Activated naive CD8-positive, alpha-beta T cell treated with anti-CD3 and anti-CD28 coated beads, Interleukin-2, amount 10 ng/mL, durations not matched to agents 7 days and 5 days (primary cell): ENCODE results near the gene TSC22D3. TPM values are rescaled to one million over a fixed set of nuclear protein-coding genes. Genes with fewer than 3 reads are reported as not detected.

Experiments
- ATAC-seq: fragments of 150-1000 bp; cut with Tn5 transposase; one replicate; pipeline ENCODE4 v1.10.0; 2021; ENCODE audit warnings: low read depth, moderate library complexity
- POLR2A ChIA-PET: fragments of 350-600 bp; sonication (Branson Sonifier 250); formaldehyde crosslinking; loops from one replicate; lab custom pipeline; 2021; ENCODE audit warnings: antibody characterized with exemption; lab: Charles Lee
- DNase-seq: peaks from one replicate; pipeline ENCODE4 v3.0.0; 2021
- H3K27ac Mint-ChIP-seq: one replicate; pipeline ENCODE4 v1.8.0; 2022; ENCODE audit warnings: mild to moderate bottlenecking, mixed read lengths
- H3K27me3 Mint-ChIP-seq: one replicate; pipeline ENCODE4 v1.8.0; 2022; ENCODE audit warnings: mild to moderate bottlenecking, moderate library complexity, mixed read lengths
- H3K36me3 Mint-ChIP-seq: one replicate; pipeline ENCODE4 v1.8.0; 2021; ENCODE audit warnings: mild to moderate bottlenecking, mixed read lengths
- H3K4me1 Mint-ChIP-seq: one replicate; pipeline ENCODE4 v1.8.0; 2021; ENCODE audit warnings: mixed read lengths
- H3K4me3 Mint-ChIP-seq: one replicate; pipeline ENCODE4 v1.8.0; 2022; ENCODE audit warnings: mild to moderate bottlenecking, moderate library complexity, mixed read lengths
- H3K9me3 Mint-ChIP-seq: one replicate; pipeline ENCODE4 v1.8.0; 2021; ENCODE audit warnings: mixed read lengths
- total RNA-seq, 2 experiments: library from RNA; stranded (reverse); gene quantifications; one replicate each; pipeline ENCODE4 v1.2.3, GENCODE V29; 2021

The TSC22D3 gene
- total RNA-seq, 2 experiments from 2014 or later: 135 to 142 TPM

DNA sequence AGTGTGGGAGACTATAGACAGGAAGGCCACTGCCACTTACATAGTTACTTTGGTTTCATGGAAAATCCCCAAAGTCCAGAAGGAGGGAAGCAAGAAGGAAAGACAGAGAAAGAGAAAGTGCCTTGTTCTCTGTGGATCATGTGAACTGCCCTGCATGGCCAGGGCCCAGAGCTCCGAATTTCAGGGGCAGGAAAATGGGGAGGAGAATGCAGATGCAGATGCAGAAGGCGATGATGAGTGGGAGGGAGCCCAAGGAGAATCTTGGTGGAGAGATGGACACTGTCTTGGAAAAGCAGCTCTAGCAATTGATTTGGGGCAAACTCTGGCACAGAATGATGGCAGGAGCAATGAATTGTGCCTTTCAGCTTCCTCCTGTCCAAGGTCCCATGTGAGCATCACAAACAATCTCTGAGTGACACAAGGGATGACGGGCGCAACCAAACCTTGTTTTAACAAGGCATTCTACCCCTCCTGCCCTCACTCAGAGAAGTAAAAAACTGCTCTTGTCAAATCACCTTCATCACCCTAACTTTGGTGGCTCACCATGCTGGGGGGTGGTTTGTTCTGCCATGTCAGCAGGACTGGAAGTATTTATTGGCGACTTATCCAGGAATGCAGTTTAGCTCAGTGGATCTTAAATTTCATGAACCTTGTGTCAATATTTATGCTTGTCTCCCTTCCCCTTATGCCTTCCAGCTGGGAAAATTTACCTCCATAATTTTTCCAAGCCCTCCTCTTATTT is 53.5 kb downstream of the TSC22D3 start:
- Mint-ChIP-seq H3K9me3 (no peaks in the 10 kb centered on the region), H3K27me3 (no peaks in the 10 kb centered on the region), H3K27ac (peak overlapping the region; percentile 60), H3K4me3 (no peak overlapping the region), H3K4me1 (peaks cover 13% of the 10 kb centered on the region), H3K36me3 (no peaks in the 10 kb centered on the region)
- POLR2A ChIA-PET: interaction anchor here (1.4 kb wide), 1 partner anchor 11 kb away, joined by 3 read pairs; no protein-coding TSS in a partner anchor
- no peak for DNase-seq
- no peak for ATAC-seq

DNA sequence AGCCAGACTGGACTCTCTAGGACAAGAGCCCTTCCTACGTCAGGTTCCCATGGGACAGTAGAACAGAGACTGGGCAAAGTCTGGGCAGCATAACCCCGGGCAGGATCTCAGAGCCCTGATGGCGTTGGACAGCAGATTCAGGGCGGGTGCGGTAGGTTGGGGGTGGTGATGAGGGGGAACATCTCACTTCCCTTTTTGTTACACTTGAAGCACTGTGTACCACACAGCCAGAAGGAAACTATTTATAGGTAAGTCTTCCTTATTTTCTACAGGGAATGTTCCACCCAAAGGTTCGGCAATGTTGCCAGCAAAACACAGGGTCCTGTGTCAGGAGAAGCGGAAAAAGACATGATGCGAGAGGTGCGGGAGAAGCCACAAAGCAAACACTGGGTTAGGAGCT is 54.3 kb downstream of the TSC22D3 start:
- Mint-ChIP-seq H3K36me3 (no peaks in the 10 kb centered on the region), H3K27ac (no peak overlapping the region), H3K9me3 (no peaks in the 10 kb centered on the region), H3K4me3 (no peak overlapping the region), H3K4me1 (peaks cover 15% of the 10 kb centered on the region), H3K27me3 (no peaks in the 10 kb centered on the region)
- no peak for ATAC-seq
- DNase-seq: no peak
- POLR2A ChIA-PET: no interaction called here

DNA sequence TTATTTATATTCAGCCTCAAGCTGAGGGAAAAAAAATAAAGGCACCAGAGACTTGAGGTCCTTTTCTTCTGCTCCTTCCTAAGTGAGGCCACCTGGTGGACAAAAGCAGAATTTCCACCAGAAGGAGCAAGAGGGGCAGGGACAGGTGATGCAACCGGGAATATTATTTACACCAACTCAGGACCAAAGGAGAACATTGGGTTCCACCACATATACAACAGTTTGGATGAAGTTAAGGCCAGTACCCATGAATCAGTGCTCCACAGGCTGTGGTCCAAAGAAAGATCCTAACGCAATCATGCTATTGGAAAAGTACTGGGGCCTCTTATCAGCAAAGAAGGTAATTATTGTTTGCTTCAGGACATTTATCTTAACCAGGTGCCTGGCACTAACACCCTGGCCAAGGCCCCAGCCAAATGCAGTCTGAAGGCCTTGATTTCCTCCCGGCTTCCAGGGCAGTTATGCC is 57.4 kb downstream of the TSC22D3 start:
- ATAC-seq: no peak
- peak; percentile 42 for DNase-seq
- no peaks in the 10 kb centered on the region for H3K9me3 Mint-ChIP-seq
- H3K27ac Mint-ChIP-seq: no peak overlapping the region
- peak overlapping the region; percentile 92 for H3K4me3 Mint-ChIP-seq
- POLR2A ChIA-PET: interaction anchor here (3.5 to 11.2 kb wide), 2 partner anchors 24 to 41 kb away, joined by 43 to 317 read pairs; no protein-coding TSS in a partner anchor
- H3K27me3 Mint-ChIP-seq: no peaks in the 10 kb centered on the region
- peaks cover 7% of the 10 kb centered on the region for H3K36me3 Mint-ChIP-seq
- H3K4me1 Mint-ChIP-seq: peaks cover 23% of the 10 kb centered on the region

DNA sequence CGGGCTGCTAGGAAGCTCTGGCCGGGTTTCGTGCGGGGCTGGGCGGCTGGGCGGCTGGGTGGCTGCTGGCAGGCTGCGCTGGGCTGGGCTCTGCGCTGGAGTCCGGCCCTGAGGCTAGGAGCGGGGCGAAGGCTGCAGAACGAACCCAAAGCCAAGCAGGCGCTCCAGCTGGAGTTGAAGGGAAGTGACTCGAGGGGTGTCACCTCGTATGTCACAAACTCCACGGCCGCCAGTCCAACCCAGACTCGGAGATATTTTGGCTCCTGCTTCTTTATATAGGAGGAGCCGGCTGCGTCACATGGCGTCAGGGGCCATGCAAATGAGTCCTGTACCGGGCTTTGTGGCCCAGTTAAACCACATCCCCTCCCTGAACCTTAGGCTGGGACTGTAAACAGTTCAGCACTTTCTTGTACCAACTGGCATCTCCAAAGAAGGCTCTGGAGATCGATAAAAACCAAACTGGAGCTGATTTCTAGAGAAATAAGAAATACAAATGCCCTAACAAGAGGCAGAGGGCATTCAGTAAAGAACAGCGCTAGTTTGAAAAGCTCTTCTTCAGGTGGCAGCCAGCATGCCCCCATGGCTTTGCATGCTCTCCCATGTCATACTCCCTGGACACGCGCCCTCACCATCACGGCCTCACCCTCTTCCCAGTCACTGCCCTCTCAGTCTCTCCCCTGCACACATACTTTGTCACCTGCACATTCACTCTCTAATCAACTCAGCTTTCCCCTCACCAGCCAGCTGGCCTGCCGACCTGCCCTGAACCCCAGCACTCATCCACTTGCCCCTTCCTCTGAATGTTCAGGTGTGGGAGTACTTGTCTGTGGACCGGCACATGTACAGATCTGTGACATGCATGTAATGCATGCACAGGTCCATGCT is 58.5 kb downstream of the TSC22D3 start:
- peak overlapping the region; percentile 92 for H3K4me3 Mint-ChIP-seq
- H3K27me3 Mint-ChIP-seq: no peaks in the 10 kb centered on the region
- H3K9me3 Mint-ChIP-seq: no peaks in the 10 kb centered on the region
- ATAC-seq (peak; percentile 81), DNase-seq (peak; percentile 81)
- H3K27ac Mint-ChIP-seq: peak overlapping the region; percentile 89
- peaks cover 25% of the 10 kb centered on the region for H3K4me1 Mint-ChIP-seq
- POLR2A ChIA-PET: interaction anchor here (0.6 to 11.2 kb wide), 8 partner anchors 21 to 89 kb away, joined by 3 to 317 read pairs (median 13); partner anchors contain the start of genes PRPS1 and TSC22D3
- peaks cover 7% of the 10 kb centered on the region for H3K36me3 Mint-ChIP-seq

DNA sequence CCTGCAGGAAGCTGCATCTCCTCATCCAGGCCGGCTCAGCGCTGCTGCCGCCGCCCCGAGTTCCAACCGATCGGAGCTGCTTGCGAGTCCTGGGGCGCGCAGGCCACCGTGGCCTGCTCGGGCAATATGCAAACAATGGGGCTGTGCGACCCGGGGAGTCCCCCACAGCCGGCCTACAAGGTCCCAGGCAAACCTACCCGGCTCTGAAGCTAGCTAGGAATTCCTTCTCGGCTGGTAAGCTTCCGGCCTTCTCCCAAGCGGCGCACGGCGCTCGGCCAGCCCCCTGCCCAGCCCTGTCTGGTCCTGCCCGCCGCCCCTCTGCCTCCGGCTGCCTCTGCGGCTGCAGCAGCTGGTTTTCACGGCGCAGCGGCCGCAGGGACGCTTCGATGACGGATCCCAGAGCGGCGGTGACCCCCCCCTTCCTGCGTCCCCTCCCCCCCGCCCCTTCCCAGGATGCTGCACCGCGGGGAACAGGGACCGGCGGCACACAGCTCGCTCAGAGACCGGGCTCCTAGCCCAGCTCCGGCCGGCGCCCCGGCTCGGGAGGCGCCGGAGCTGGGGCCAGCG is 59.4 kb downstream of the TSC22D3 start:
- Mint-ChIP-seq H3K4me1 (peaks cover 29% of the 10 kb centered on the region), H3K4me3 (peak overlapping the region; percentile 92), H3K36me3 (peaks cover 7% of the 10 kb centered on the region), H3K9me3 (no peaks in the 10 kb centered on the region), H3K27ac (peak overlapping the region; percentile 89), H3K27me3 (no peaks in the 10 kb centered on the region)
- ATAC-seq (peak; percentile 7), DNase-seq (peak; percentile 38)
- POLR2A ChIA-PET: interaction anchor here (1.1 to 11.2 kb wide), 8 partner anchors 22 to 88 kb away, joined by 3 to 317 read pairs (median 13); partner anchors contain the start of genes PRPS1 and TSC22D3

DNA sequence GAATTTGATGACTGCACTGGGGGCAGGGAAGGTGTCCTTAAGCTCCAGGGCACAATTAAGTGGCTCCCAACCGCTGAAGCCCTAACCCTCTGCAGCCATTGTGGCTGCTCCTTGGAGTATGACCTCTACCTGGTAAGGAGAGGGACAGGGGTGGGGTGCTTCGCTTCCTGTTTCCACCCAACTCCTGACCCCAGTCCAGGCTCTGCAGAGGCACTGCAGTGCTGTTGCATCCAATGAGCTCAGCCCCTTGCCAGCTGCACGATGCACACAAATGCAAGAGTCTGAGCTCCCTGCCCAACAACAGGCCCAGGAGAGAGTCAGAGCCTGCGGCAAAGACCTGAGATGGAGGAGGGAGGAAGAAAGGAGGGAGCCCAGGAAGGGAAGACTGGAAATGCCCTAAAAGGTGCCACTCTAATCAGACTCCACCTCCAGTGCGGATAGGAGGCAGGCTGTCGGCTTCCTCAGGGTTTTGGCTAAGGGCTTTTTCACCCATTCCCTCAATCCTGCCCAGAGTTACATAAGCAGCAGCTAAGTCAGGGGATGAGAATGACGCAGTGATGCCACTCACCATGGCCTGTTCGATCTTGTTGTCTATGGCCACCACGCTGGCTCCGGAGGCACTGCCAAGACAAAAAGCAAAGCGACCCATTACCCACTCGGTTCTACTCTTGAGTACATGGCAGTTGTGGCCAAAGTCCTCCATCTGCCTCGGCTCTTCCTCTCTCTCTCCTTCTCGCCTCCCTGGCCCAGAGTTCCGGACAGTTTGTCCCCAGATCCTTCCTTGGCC is 60.1 kb downstream of the TSC22D3 start:
- Mint-ChIP-seq H3K9me3 (no peaks in the 10 kb centered on the region), H3K27me3 (no peaks in the 10 kb centered on the region), H3K4me1 (peaks cover 36% of the 10 kb centered on the region), H3K36me3 (peaks cover 7% of the 10 kb centered on the region), H3K27ac (peak overlapping the region; percentile 83), H3K4me3 (peak overlapping the region; percentile 92)
- DNase-seq (no peak), ATAC-seq (no peak)
- POLR2A ChIA-PET: interaction anchor here (1.1 to 11.2 kb wide), 5 partner anchors 26 to 60 kb away, joined by 3 to 317 read pairs (median 14); partner anchors contain the start of gene TSC22D3

DNA sequence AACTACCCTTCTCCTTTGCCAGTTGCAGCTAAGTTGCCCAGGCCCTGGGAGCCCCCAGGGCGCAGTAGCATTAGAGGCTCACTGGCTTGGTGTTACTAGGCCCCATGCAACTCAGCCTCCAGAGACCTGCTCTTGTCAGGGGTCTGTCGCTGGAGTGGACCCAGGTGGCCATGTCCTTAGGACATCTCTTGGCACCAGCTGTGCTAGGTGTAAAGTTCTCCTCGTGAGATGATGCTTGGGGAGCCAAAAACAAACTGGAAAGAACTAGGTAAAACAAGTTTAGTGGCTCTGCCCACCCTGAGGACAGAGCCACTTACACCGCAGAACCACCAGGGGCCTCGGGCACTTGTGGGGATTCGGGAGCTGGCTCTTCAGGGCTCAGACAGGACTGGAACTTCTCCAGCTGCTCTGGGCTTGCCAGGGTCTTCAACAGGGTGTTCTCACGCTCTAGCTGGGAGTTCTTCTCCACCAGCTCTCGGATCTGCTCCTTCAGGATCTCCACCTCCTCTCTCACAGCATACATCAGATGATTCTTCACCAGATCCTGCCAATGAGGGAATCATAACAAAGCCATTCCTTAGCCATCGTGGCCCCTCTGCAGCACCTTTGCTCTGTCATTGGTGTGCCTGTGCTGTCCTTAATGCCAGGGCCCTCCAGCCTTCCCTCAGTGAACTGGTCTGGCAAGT is 61.2 kb downstream of the TSC22D3 start:
- no peaks in the 10 kb centered on the region for H3K27me3 Mint-ChIP-seq
- peaks cover 37% of the 10 kb centered on the region for H3K4me1 Mint-ChIP-seq
- ATAC-seq (no peak), DNase-seq (no peak)
- H3K36me3 Mint-ChIP-seq: peaks cover 7% of the 10 kb centered on the region
- no peaks in the 10 kb centered on the region for H3K9me3 Mint-ChIP-seq
- peak overlapping the region; percentile 83 for H3K27ac Mint-ChIP-seq
- POLR2A ChIA-PET: interaction anchor here (3.5 to 11.2 kb wide), 2 partner anchors 28 to 38 kb away, joined by 43 to 317 read pairs; no protein-coding TSS in a partner anchor
- H3K4me3 Mint-ChIP-seq: peak overlapping the region; percentile 92

DNA sequence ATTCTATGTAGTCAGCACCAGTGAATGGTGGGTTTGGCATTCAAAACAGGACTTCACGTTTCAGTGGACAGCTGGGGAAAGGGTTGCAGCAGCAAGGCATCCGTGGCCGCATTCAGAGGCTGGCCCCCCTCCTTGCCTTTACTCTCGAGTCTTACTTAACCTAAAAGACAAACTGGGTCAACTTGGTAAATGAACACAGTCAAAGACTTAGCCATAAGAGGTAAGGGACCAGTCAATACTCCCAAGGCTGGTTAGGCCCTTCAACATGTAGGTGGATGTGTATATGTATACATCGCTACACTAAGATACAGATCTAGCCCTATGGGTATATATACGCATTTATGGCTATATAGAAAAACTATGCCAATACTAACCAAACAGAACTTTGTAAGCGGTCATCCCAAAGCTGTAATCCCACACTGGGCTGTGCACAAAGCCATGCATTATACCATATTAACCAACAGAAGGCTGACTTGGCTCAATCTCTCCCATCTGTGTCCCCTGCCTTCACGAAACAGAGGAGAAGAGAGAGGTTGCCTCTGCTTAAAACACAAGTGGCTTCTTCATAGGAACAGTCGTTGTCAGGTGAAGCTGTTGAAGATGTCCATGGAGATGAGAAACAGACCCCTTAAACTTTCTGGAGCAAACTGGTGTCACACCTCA is 61.9 kb downstream of the TSC22D3 start:
- Mint-ChIP-seq H3K9me3 (no peaks in the 10 kb centered on the region), H3K27me3 (no peaks in the 10 kb centered on the region), H3K4me3 (no peak overlapping the region), H3K36me3 (peaks cover 7% of the 10 kb centered on the region), H3K27ac (no peak overlapping the region), H3K4me1 (peaks cover 37% of the 10 kb centered on the region)
- DNase-seq (no peak), ATAC-seq (no peak)
- POLR2A ChIA-PET: interaction anchor here (11.2 kb wide), 1 partner anchor 37 kb away, joined by 317 read pairs; no protein-coding TSS in a partner anchor

DNA sequence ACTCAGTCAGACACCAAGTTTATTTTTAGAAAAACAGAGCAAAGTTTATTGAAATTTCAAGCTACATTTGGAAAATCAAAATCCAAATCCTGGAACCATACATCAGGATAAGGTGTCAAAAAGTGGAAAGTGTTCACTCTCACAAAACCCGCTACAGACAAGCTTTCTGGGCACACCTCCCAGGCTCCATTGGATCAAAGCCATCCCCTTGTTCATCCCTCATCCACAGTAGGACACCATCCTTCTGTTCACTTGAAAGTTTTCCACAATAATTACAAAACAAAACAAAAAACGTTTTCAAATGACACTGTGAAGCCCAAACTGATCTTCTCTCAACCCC is 62.4 kb downstream of the TSC22D3 start:
- H3K27me3 Mint-ChIP-seq: no peaks in the 10 kb centered on the region
- DNase-seq (no peak), ATAC-seq (no peak)
- peaks cover 35% of the 10 kb centered on the region for H3K4me1 Mint-ChIP-seq
- peaks cover 7% of the 10 kb centered on the region for H3K36me3 Mint-ChIP-seq
- POLR2A ChIA-PET: interaction anchor here (11.2 kb wide), 1 partner anchor 36 kb away, joined by 317 read pairs; no protein-coding TSS in a partner anchor
- no peak overlapping the region for H3K27ac Mint-ChIP-seq
- no peak overlapping the region for H3K4me3 Mint-ChIP-seq
- H3K9me3 Mint-ChIP-seq: no peaks in the 10 kb centered on the region

DNA sequence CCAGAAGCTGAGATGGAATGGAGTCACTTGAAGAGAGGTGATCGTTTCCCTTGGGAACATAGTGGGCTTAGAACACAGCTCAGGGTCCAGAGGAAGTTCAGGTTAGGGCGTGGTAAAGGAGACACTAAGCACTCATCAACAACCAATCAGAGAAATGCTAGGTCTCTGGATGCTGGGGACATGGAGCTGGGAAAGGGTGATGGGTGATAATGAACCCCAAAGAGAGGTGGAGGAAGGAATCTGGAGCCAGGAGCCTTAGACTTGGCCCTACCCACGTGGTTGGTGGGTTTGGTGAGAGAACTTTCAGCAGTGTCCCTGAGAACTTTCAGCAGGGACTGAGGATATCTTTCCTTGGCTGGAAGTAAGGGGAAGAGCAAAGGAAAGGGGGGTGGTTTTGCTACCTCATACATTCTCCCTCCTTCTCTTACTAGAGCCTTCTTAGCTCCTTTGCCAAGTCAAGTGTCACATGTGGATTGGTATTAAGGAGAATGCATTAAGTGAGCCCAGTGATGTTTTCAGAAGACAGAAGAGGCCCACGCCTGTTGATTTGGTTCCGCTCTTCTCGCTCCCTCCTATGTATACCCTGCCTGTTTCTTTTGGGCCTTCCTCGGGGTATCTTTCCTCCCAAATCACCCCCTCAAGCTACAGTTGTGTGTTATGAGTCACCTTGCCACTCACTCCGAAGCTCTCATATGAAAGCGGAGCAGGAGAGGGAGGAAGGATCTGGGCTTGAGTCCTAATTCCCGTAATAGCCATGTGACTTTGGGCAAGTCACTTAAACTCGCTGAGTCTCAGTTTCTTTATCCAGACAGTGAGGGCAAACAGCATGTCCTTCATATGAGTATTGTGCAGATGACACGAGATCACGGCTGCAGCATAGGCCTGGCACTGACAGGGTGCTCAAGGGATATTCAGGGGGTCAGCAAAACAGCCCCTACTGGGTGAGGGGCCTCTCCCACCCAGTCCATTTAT is 63.1 kb downstream of the TSC22D3 start:
- H3K9me3 Mint-ChIP-seq: no peaks in the 10 kb centered on the region
- no peak overlapping the region for H3K4me3 Mint-ChIP-seq
- peaks cover 7% of the 10 kb centered on the region for H3K36me3 Mint-ChIP-seq
- peaks cover 29% of the 10 kb centered on the region for H3K4me1 Mint-ChIP-seq
- no peak for DNase-seq
- no peaks in the 10 kb centered on the region for H3K27me3 Mint-ChIP-seq
- no peak for ATAC-seq
- peak overlapping the region; percentile 70 for H3K27ac Mint-ChIP-seq
- POLR2A ChIA-PET: interaction anchor here (0.6 to 11.2 kb wide), 4 partner anchors 10 to 43 kb away, joined by 3 to 317 read pairs (median 8); no protein-coding TSS in a partner anchor
